RWPE1 (cell line): Measurements from ENCODE around the gene ILF3.

Source experiments
- CTCF ChIA-PET: fragments of 350-600 bp; sonication (Branson Sonifier 250); formaldehyde crosslinking; extraction: SDS; loops from one replicate; lab custom pipeline; 2021; lab: Yijun Ruan, JAX
- POLR2A ChIA-PET: fragments of 400-600 bp; formaldehyde crosslinking; extraction: SDS; loops from one replicate; lab custom pipeline; 2020; ENCODE audit warnings: antibody characterized with exemption; ENCODE audit not compliant: low non-redundant PET; lab: Yijun Ruan, JAX
- DNase-seq: peaks from one replicate; pipeline ENCODE4 v3.0.0; 2012; ENCODE audit warnings: low spot score
- H3K27ac ChIP-seq: fragments of 450-650 bp; 2 replicates; pipeline ENCODE4 v1.5.1; 2017
- CTCF ChIP-seq: fragments of 450-650 bp; conservative IDR thresholded peaks from 2 replicates; pipeline ENCODE4 v1.5.1; 2017; ENCODE audit warnings: low read depth, mild to moderate bottlenecking

Gene ILF3

GRCh38 chr19:10639836-10640235, 14.3 kb upstream of the ILF3 start:
- no peak for TF ChIP-seq CTCF
- ChIA-PET POLR2A (interaction anchor here (0.7 kb wide), 1 partner anchor 59 kb away, joined by 4 read pairs; no protein-coding TSS in a partner anchor), CTCF (interaction anchor here (0.6 kb wide), 1 partner anchor 50 kb away, joined by 3 read pairs; no protein-coding TSS in a partner anchor)
- H3K27ac ChIP-seq = no peak overlapping the region; the same call in 1 of the 2 replicates
- DNase-seq = no peak

- ChIA-PET POLR2A (no interaction called here), CTCF (no interaction called here)
- no peak for TF ChIP-seq CTCF
- DNase-seq = no peak
- no peak overlapping the region; the same call in 1 of the 2 replicates for H3K27ac ChIP-seq
These were observed 13.8 kb upstream of the ILF3 start for GRCh38 chr19:10640361-10640760.

GRCh38 chr19:10641248-10641647, 12.9 kb upstream of the ILF3 start:
- DNase-seq = no peak
- TF ChIP-seq CTCF = no peak
- H3K27ac ChIP-seq = peak overlapping the region; percentile 76; the same call in 1 of the 2 replicates
- POLR2A ChIA-PET = interaction anchor here (0.6 to 1.1 kb wide), 2 partner anchors 23 to 55 kb away, joined by 3 to 6 read pairs; no protein-coding TSS in a partner anchor
- CTCF ChIA-PET = interaction anchor here (0.7 kb wide), 1 partner anchor 1107 kb away, joined by 3 read pairs; no protein-coding TSS in a partner anchor

- no peak for DNase-seq
- POLR2A ChIA-PET = no interaction called here
- no peak for TF ChIP-seq CTCF
- peak overlapping the region; percentile 76 for H3K27ac ChIP-seq
- CTCF ChIA-PET = interaction anchor here (0.7 to 1.0 kb wide), 2 partner anchors 63 to 74 kb away, joined by 3 to 5 read pairs; no protein-coding TSS in a partner anchor
These were observed 11.5 kb upstream of the ILF3 start for GRCh38 chr19:10642473-10643171.

GRCh38 chr19:10643172-10643967, 10.8 kb upstream of the ILF3 start:
- POLR2A ChIA-PET = no interaction called here

More at GRCh38 chr19:10643172-10643967, 10.8 kb upstream of the ILF3 start:
- no peak for DNase-seq
- CTCF ChIA-PET = interaction anchor here (0.6 to 2.1 kb wide), 4 partner anchors 15 to 92 kb away, joined by 3 to 81 read pairs (median 5); no protein-coding TSS in a partner anchor
- no peak for TF ChIP-seq CTCF
- peak overlapping the region; percentile 76 for H3K27ac ChIP-seq
